MG63 (cell line): Measurements from ENCODE around the gene RAB1A. TPM values are rescaled to one million over a fixed set of nuclear protein-coding genes. Genes with fewer than 3 reads are reported as not detected.

ENCODE experiments used
- DNase-seq: peaks from one replicate; pipeline ENCODE4 v3.0.0-alpha.2; 2020
- H3K27me3 ChIP-seq: fragments of 250-450 bp; sonication (Bioruptor Pico); 2 replicates; pipeline ENCODE4 v1.5.1; 2020; ENCODE audit warnings: mild to moderate bottlenecking, moderate library complexity
- H3K36me3 ChIP-seq: fragments of 250-450 bp; sonication (Bioruptor Pico); 2 replicates; pipeline ENCODE4 v1.5.1; 2020; ENCODE audit warnings: mild to moderate bottlenecking, moderate library complexity
- H3K4me3 ChIP-seq: fragments of 250-450 bp; sonication (Bioruptor Pico); 2 replicates; pipeline ENCODE4 v1.5.1; 2020; ENCODE audit warnings: mild to moderate bottlenecking, moderate library complexity
- H3K9me3 ChIP-seq: fragments of 250-450 bp; sonication (Bioruptor Pico); 2 replicates; pipeline ENCODE4 v1.5.1; 2020; ENCODE audit warnings: mild to moderate bottlenecking, moderate library complexity
- total RNA-seq: library from RNA; depleted of rRNA; stranded (reverse); fragments of >200 nt; shearing (Covaris generic); gene quantifications from 2 replicates; pipeline ENCODE4 v1.2.3, GENCODE V29; 2014; ENCODE audit warnings: low replicate concordance

RAB1A gene
- total RNA-seq, 1 experiment from 2014 or later, result 62.5 TPM

DNA sequence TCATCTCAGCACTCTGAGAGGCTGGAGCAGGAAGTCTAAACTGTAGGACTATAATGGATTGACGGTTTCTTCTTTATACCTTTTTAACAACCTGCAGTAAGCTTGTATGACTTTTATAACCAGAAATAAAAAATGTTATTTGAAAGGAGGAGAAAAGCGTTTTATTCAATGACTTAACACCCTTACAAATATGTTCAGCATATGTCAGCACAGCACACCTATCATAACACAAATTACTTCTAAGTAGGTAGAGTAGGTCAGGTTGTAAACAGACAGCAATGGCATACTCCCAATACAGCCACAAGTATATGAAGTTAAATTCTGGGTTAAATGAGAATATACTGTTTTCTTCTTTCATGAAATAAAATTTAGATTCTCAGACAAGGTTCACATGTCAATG is 16.1 kb downstream of the RAB1A start:
- Histone ChIP-seq H3K27me3 (no peaks in the 10 kb centered on the region), H3K36me3 (peaks cover 4% of the 10 kb centered on the region), H3K9me3 (no peaks in the 10 kb centered on the region), H3K4me3 (no peak overlapping the region)
- DNase-seq, result no peak

DNA sequence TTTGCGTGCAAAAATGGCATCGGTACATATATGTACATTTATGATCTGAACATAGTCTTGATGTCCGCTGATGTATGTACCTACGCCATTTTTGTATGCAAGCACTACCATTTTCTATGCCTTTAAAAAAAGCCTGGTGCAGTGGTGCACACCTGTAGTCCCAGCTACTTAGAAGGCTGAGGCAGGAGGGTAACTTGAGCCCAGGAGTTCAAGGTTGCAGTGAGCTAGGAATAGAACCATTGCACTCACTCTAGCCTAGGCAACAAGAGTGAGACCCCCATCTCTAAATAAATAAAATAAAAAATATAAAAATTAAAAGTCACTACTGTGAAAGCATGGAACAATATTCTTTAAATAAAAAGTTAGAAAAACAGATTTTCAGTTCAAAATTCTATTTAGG is 16.7 kb downstream of the RAB1A start:
- Histone ChIP-seq H3K36me3 (peaks cover 5% of the 10 kb centered on the region), H3K27me3 (no peaks in the 10 kb centered on the region), H3K4me3 (no peak overlapping the region), H3K9me3 (no peaks in the 10 kb centered on the region)
- DNase-seq, result no peak

DNA sequence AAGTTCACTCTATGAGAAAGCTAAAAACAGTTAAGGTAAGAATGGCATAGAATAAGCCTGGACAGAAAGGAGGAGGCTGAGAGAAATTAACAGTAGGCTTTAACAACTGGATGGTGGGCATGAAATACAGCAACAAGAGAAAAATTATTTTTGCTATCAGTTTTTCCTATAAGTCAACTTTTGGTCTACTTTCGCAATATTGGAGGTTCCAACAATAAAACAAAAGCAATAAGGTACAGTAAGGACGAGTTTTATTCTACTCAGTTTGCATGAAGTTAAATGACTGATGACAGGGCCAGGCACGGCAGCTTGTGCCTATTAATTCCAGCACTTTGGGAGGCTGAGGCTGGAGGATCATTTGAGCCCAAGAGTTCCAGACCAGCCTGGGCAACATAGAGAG is 17.3 kb downstream of the RAB1A start:
- peaks cover 9% of the 10 kb centered on the region for H3K36me3 ChIP-seq
- no peak for DNase-seq
- H3K9me3 ChIP-seq, result no peaks in the 10 kb centered on the region
- H3K4me3 ChIP-seq, result no peak overlapping the region
- no peaks in the 10 kb centered on the region for H3K27me3 ChIP-seq

DNA sequence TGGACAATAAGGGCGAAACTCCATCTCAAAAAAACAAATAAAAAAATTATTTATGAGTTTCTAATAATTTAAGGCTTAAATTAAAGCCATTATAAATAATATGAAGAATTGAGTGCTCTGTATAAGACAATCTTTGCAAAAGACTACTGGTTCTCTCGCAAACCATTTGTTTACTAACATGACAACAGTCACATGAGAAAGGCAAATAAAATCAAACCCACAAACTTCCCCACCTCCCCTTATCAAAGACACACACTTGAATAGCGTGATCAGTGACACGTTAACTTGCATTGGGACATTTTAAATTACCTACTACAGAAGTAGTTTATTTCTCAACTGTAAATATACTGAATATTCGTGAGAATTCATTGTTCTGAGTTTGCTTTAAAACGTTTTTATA is 21.1 kb downstream of the RAB1A start:
- DNase-seq, result no peak
- H3K27me3 ChIP-seq, result no peaks in the 10 kb centered on the region
- H3K36me3 ChIP-seq, result peaks cover 22% of the 10 kb centered on the region
- H3K9me3 ChIP-seq, result no peaks in the 10 kb centered on the region
- H3K4me3 ChIP-seq, result no peak overlapping the region

DNA sequence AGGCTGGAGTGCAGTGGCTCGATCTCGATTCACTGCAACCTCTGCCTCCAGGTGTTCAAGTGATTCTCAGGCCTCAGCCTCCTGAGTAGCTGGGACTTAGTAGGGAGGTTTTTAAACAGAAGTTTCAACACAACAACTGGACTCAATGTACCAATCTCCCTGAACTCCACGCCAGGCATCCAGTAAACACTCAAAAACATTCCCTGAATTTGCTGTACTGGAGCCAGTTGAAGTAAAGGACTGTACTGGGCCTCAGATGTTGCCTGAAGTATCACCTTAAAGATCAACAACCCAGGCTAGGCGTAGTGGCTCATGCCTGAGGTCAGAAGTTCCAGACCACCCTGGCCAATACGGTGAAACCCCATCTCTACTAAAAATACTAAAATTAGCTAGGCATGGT is 22.4 kb downstream of the RAB1A start:
- H3K27me3 ChIP-seq, result no peaks in the 10 kb centered on the region
- H3K4me3 ChIP-seq, result no peak overlapping the region
- no peaks in the 10 kb centered on the region for H3K9me3 ChIP-seq
- DNase-seq, result no peak
- peaks cover 29% of the 10 kb centered on the region for H3K36me3 ChIP-seq

DNA sequence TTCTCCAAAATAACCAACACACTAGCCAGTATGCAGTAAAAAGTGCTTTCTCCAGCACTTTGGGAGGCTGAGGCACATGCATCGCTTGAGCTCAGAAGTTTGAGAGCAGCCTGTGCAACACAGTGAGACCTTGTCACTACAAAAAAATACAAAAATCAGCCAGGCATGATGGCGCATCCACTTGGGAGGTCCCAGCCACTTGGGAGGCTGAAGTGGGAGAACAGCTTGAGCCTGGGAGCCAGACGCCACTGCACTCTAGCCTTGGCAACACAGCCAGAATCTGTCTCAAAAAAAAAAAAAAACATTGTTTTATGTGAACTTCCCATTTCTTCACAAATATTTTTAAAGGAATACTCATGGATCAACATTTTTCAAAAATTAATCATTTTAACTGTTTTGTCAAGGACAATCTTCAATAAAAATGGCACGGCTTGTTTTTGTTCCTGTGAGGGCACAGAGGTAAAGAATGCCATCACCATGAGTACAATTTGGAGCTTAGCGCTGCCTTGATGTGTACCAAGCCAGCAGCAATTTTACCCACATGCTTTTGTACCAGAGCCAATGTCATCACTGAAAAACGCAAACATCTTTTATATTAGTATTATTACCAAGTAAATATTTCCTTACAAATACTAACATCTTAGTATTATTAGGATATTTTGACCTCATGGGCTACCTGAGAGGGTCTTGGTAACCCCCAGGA is 26.7 kb downstream of the RAB1A start:
- DNase-seq, result no peak
- Histone ChIP-seq H3K9me3 (no peaks in the 10 kb centered on the region), H3K36me3 (peaks cover 47% of the 10 kb centered on the region), H3K27me3 (no peaks in the 10 kb centered on the region), H3K4me3 (no peak overlapping the region)

DNA sequence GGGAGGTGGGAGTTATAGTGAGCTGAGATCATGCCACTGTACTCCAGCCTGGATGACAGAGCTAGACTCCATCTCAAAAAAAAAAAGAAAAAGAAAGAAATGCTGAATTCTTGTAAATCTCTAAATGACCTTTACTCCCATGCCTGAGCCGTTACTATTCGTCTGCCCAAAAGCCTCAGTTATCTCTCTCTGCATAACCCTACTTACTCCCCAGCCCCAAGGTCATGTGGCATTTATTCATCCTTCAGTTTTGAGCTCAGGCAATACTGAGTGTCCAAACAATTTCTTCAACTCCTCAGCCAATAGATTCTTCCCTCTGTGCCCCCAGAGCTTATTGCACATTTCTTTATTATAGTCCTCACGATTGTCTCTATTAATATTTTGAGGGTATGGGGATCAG is 28.8 kb downstream of the RAB1A start:
- H3K36me3 ChIP-seq, result peaks cover 56% of the 10 kb centered on the region
- no peaks in the 10 kb centered on the region for H3K27me3 ChIP-seq
- no peaks in the 10 kb centered on the region for H3K9me3 ChIP-seq
- no peak overlapping the region for H3K4me3 ChIP-seq
- no peak for DNase-seq

DNA sequence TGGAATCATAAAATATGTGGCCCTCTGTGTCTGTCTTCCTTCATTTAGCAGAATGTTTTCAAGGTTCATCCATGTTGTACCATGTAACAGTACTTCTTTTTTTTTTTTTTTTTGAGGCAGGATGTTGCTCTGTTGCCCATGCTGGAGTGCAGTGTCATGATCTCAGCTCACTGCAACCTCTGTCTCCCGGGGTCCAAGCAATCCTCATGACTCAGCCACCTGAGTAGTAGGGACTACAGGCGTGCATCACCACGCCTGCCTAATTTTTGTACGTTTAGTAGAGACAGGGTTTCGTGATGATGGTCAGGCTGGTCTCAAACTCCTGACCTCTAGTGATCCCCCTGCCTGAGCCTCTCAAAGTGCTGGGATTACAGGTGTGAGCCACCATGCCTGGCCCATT is 31.2 kb downstream of the RAB1A start:
- Histone ChIP-seq H3K9me3 (no peaks in the 10 kb centered on the region), H3K36me3 (peaks cover 56% of the 10 kb centered on the region), H3K4me3 (no peak overlapping the region), H3K27me3 (no peaks in the 10 kb centered on the region)
- DNase-seq, result no peak

DNA sequence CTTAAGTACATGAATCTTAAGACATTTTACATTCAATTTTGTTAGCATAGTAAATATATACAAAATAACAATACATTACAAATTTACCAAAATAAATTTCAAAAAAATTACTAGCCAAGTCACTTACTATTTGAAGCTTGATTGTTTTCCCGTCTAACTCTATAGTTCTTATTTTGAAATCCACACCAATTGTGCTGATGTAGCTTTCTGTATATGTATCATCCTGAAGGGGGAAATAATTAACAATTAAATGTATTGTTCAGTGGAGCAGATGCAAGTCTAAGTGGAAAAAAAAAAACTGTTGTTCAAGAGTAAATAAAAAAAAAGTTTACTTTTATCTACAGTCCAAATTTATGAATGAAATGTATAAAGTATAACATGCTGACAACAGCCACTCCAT is 32.1 kb downstream of the RAB1A start:
- no peak for DNase-seq
- Histone ChIP-seq H3K36me3 (peaks cover 55% of the 10 kb centered on the region), H3K9me3 (no peaks in the 10 kb centered on the region), H3K27me3 (no peaks in the 10 kb centered on the region), H3K4me3 (no peak overlapping the region)

DNA sequence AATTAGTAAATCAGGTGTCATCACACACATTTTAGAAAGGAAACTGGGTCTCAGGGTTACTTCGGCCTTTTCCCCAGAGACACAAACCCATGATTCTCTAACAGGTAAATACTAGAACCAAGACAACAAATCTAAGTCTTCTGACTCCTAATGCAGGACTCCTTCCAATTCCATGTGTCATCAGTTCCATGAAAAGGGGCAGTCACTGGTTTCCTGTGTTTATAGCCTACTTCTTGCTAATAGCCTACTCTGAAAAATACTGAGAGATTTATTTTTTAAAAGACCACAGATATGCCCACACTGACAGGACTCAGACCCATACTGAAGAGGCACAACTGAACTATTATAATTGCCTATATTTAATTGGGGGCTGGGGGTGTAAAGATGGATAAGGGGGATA is 33.0 kb downstream of the RAB1A start:
- H3K9me3 ChIP-seq, result no peaks in the 10 kb centered on the region
- no peak overlapping the region for H3K4me3 ChIP-seq
- H3K36me3 ChIP-seq, result peaks cover 55% of the 10 kb centered on the region
- DNase-seq, result no peak
- H3K27me3 ChIP-seq, result no peaks in the 10 kb centered on the region

DNA sequence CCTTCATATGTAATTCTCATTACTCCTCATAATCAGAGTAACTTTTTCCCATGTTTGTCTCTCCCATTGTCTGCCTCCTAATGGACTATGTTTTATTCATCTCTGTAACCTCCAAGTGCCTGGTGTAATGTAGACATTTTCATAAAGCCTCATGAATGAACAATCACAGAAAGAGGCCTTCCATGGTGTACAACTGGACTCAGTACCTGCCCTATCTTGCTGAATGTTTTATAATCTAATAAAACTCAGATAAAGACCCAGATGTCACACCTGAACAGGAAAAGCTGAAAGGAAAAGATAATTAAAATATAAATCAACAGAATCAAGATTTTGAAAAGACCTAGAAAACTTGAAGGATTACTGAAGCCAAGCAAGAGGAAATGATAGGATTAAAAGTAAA is 36.7 kb downstream of the RAB1A start:
- peaks cover 68% of the 10 kb centered on the region for H3K36me3 ChIP-seq
- H3K4me3 ChIP-seq, result no peak overlapping the region
- no peak for DNase-seq
- H3K9me3 ChIP-seq, result no peaks in the 10 kb centered on the region
- no peaks in the 10 kb centered on the region for H3K27me3 ChIP-seq

DNA sequence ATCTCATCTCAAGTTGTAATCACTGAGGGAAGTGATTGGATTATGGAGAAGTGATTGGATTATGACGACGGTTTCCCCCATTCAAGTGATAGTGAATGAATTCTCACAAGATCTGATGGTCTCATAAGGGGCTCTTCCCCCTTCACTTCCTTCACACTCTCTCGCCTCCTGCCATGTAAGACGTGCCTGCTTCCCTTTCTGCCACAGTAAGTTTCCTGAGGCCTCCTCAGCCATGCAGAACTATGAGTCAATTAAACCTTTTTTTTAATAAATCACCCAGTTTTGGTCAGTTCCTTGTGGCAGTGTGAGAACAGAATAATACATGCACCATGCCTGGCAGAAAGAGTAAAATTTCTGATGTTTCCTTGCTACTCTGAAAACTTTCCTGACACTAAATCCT is 37.1 kb downstream of the RAB1A start:
- H3K36me3 ChIP-seq, result peaks cover 68% of the 10 kb centered on the region

DNA sequence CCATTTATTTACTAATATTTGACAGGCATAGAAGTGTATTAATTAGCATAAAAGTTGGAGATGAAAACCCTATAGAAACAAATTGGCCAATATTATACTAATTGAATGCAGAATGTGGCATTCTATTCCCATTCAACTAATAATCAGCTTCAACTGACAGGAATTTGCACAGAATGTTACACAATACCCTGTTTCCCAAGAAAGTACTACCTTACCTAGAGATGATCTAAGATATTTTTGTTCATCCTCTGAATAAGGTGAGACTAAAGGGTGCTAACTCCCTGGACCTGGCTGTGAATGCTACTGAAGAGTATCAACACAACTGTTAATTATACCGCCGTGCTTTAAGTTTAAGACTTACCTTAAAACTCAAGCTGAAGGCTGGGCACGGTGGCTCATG is 44.8 kb downstream of the RAB1A start:
- no peaks in the 10 kb centered on the region for H3K9me3 ChIP-seq
- H3K36me3 ChIP-seq, result peaks cover 82% of the 10 kb centered on the region
- H3K4me3 ChIP-seq, result no peak overlapping the region
- no peaks in the 10 kb centered on the region for H3K27me3 ChIP-seq
- no peak for DNase-seq

More for the DNA sequence above, 37.1 kb downstream of the RAB1A start:
- Histone ChIP-seq H3K9me3 (no peaks in the 10 kb centered on the region), H3K4me3 (no peak overlapping the region), H3K27me3 (no peaks in the 10 kb centered on the region)
- DNase-seq, result no peak

DNA sequence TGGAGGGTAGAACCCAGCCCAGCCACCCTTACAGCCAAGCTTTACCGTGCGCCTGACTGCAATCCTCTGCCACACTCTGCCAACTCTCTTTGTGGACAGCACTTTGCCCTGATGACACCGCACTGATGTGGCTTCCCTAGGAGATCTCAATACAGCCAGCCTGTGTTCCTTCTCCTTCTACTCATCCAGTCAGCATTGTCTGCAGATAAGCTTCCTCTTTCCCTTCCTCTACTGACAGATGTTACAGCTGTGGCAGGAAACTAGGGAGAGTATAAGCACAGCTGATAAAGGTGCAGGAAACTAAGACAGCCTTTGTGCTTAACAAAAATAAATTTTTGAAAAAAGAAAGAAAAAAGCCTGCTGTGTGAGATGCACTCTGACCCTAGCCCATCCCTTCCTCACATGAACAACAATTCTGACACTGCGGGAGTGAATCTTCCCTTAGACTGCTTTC is 48.6 kb downstream of the RAB1A start:
- Histone ChIP-seq H3K27me3 (no peaks in the 10 kb centered on the region), H3K4me3 (no peak overlapping the region), H3K9me3 (no peaks in the 10 kb centered on the region), H3K36me3 (peaks cover 79% of the 10 kb centered on the region)
- peak; percentile 18 for DNase-seq

DNA sequence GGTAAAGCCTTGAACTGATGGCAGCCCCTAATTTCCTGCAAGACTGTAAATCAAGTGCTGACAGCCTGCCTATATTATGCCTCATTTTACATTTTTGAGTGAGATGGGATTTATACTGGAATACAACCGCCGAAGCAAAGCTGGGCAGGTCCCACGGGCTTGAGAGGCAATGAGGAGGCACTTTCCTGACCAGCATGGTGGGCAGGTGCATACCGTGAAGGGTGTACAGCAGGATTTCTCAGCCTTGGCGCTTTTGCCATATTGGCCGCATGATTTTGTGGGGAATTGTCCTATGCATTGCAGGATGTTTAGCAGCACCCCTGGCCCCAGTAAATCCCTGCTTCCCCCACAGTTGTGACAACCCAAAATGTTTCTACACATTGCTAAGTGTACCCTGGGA is 50.9 kb downstream of the RAB1A start:
- Histone ChIP-seq H3K9me3 (no peaks in the 10 kb centered on the region), H3K36me3 (peaks cover 64% of the 10 kb centered on the region), H3K4me3 (no peak overlapping the region), H3K27me3 (no peaks in the 10 kb centered on the region)
- DNase-seq, result no peak

DNA sequence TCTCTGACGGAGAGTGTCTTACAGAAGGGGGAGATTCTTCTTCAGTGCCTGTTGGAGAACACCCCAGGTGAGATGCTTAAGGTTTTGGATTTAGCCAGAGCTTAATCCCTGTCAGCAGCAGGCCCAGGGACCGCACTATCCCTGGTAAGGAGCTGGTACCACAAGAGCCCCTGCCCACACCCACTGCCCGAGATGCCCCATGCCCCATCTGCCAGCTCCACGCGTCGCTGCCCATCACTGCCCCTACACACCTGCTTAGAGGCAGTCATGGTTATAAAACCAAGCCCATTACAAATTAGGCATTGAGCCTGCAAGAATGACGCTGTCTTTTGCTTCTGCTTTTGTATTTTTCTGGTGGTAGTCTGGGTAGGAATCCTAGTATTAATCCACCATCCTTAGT is 52.0 kb downstream of the RAB1A start:
- Histone ChIP-seq H3K9me3 (no peaks in the 10 kb centered on the region), H3K4me3 (no peak overlapping the region), H3K36me3 (peaks cover 64% of the 10 kb centered on the region), H3K27me3 (no peaks in the 10 kb centered on the region)
- DNase-seq, result no peak

DNA sequence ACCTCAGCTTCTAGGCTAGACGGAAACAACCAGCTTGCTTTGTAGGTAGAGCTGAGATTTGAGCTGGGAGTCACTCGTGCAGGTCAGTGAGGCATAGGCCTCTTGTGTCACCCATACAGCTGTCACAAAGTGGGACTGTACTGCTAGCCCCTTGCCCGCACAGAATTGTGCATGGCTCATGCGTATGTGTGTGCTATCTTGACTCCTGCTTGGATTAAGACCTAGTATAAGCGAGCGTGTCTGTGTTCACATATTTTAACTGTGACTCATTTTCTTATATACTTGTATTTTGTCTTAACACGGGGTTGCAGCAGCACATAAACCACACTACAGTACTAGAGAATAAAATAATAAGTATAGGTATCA is 53.6 kb downstream of the RAB1A start:
- no peak for DNase-seq
- H3K36me3 ChIP-seq, result peaks cover 61% of the 10 kb centered on the region

DNA sequence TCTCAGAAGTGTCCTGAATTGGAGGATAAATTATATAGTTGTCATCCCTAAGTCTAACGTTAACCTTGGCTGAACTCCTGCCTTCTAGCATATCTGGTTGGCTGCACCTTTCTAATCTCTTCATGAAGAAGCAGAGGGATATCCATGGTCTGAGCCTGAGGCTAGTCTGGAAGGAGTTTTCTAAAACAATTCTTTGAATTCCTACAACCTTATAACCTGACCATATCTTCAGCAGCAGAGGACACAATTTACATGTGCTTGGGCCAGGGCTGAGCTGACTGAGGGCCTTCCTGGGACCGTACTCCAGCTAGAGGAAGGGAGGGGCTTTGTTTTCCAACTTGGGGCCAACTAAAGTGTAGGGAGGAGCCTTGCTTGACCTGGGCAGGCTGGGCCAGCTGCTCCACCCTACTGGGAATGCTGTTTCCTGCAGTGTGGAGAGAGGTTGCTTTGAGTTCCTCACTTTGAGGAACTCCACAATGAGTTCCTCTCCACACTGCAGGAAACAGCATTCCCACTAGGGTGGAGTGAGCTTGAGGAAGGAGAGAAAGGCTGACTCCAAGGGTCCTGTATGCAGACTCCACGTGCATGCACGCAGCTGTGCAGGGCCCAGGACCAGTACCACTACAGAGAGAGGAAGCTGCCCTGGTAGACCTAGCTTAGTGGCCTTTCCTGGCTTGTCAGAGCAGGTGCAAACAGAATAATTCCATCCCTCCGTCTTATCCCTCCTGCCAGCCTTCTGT is 54.1 kb downstream of the RAB1A start:
- H3K36me3 ChIP-seq, result peaks cover 62% of the 10 kb centered on the region
- peak; percentile 20 for DNase-seq
- H3K4me3 ChIP-seq, result no peak overlapping the region
- H3K27me3 ChIP-seq, result no peaks in the 10 kb centered on the region
- H3K9me3 ChIP-seq, result no peaks in the 10 kb centered on the region

More for the DNA sequence above, 53.6 kb downstream of the RAB1A start:
- H3K27me3 ChIP-seq, result no peaks in the 10 kb centered on the region
- H3K9me3 ChIP-seq, result no peaks in the 10 kb centered on the region
- no peak overlapping the region for H3K4me3 ChIP-seq
